GM18502 (cell line): ENCODE data around the gene CYB561A3.

Experiments used
- ATAC-seq: cut with Tn5 transposase; IDR thresholded peaks from one replicate; pipeline ENCODE4 v1.9.1; 2021; ENCODE audit warnings: mild to moderate bottlenecking; ENCODE audit not compliant: unreplicated experiment, poor library complexity

Gene CYB561A3

GRCh38 chr11:61370349-61371005, 8.8 kb upstream of the CYB561A3 start:
- no peak for ATAC-seq

GRCh38 chr11:61369372-61370348, 8.0 kb upstream of the CYB561A3 start:
- ATAC-seq, result no peak

- no peak for ATAC-seq
Measured at GRCh38 chr11:61368646-61369045, 7.0 kb upstream of the CYB561A3 start.

GRCh38 chr11:61367406-61367805, 5.7 kb upstream of the CYB561A3 start:
- ATAC-seq, result no peak

- ATAC-seq, result no peak
Measured at GRCh38 chr11:61364012-61364675, 2.5 kb upstream of the CYB561A3 start.

GRCh38 chr11:61362542-61362875, 827 bp upstream of the CYB561A3 start:
- ATAC-seq, result no peak

DNA sequence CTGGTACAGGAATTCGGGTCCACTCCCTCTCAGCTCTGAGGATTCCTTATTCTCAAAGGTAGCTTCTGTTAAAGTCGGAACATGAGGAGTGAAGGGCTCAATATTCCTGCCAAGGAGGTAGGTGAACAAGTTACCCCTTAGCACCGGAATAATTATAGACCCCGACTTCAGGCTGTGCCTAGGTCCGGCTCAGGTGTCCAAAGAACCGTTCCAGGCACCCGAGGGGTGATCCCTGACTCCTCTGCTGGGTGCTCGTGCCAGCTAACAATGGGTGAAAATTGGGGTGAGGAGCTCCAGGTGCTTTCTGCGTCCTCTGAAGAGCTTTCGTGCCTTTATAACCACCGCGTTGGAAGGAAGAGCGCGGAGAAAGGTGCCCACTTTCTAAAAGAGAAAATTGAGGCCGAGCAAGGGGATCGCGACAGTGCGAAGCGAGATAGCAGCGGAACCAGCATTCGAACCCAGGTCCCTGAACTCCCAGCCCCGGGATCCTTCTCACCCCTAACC, 393 bp downstream of the CYB561A3 start:
- ATAC-seq, result no peak

DNA sequence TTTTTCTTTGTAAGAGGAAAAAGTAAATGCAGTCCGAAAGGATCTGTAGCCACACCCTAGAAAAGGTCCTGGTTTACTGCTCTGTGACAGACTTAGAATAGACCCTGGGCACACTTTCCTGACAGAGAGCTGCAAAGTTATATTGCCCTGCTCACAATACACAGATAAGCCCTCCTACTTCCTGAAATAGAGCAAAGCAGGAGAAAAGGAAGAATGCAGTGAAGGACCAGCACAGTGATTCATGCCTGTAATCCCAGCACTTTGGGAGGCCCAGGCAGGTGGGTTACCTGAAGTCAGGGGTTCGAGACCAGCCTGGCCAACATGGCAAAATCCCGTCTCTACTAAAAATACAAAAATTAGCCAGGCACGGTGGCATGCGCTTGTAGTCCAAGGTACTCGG, 2.2 kb downstream of the CYB561A3 start:
- ATAC-seq, result no peak

DNA sequence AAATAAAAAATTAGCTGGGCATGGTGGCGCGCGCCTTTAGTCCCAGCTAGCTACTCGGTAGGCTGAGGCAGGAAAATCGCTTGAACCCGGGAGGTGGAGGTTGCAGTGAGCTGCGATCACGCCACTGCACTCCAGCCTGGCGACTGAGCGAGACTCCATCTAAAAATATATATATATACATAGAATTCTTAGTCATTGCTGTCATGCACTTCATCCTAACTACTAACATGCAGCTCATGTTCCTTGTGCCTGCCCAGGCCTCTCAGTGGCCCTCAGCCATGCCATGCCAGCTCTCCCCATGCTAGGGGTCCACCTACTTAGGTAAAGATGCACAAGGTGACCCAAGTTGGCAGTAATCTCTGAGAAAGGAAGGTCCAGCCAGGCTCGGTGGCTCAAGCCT, 3.1 kb downstream of the CYB561A3 start:
- ATAC-seq, result no peak

DNA sequence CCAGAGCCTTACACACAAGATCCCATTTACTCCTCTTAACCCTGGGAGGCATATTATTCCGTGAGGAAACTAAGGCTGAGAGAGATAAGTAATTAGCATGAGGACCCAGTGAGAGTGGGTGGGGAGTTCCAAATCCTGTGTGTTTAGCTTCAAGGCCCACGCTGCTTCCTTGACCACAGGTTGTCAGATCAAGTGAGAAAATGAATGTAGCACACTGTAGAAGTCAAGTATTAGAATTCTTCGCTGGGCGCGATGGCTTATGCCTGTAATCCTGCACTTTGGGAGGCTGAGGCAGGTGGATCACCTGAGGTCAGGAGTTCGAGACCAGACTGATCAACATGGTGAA, 3.8 kb downstream of the CYB561A3 start:
- ATAC-seq, result no peak

DNA sequence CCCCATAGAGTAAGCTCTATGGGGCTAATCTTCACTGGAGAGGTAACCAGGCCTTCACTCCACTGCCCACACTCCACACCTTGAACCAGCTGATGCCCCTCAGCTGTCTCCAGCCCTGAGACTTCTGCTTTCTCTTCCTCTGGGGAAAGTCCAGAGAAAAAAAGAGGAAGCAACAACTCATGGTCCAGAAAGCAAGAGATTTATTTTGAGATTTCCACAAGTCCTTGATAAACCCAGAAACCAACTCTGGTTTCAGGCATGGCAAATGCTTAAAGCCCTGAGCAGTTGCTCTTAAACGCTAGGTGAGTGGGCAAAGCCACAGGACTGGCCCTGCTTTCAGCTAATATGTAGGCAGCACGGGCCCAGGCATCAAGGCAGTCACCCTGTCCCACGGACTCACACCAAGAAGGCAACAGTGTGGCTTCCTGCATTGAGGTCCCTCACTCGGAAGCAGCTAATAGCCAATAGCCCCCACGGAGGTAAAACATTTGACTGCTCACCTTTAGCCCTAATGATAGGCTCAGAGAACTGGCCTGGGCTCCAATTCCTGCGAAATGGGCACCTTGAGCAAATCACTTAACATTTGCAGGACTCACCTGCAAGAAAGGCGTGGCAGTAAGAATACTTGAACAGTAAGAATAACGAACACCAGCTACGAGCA, 4.3 kb downstream of the CYB561A3 start:
- ATAC-seq, result peak; percentile 54

GRCh38 chr11:61356706-61357105, 5.0 kb downstream of the CYB561A3 start:
- ATAC-seq, result no peak

DNA sequence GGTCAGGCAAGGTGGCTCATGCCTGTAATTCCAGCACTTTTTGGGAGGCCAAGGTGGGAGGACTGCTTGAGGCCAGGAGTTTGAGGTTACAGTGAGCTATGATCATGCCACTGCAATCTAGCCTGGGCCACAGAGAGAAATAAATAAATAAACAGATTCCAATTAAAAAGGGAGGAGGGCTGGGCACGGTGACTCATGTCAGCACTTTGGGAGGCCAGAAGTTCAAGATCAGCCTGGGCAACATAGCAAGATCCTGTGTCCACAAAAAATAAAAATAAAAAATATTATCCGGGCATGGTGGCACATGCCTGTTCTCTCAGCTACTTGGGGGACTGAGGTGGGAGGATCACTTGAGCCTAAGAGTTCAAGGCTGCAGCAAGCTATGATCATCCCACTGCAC, 7.5 kb downstream of the CYB561A3 start:
- no peak for ATAC-seq

DNA sequence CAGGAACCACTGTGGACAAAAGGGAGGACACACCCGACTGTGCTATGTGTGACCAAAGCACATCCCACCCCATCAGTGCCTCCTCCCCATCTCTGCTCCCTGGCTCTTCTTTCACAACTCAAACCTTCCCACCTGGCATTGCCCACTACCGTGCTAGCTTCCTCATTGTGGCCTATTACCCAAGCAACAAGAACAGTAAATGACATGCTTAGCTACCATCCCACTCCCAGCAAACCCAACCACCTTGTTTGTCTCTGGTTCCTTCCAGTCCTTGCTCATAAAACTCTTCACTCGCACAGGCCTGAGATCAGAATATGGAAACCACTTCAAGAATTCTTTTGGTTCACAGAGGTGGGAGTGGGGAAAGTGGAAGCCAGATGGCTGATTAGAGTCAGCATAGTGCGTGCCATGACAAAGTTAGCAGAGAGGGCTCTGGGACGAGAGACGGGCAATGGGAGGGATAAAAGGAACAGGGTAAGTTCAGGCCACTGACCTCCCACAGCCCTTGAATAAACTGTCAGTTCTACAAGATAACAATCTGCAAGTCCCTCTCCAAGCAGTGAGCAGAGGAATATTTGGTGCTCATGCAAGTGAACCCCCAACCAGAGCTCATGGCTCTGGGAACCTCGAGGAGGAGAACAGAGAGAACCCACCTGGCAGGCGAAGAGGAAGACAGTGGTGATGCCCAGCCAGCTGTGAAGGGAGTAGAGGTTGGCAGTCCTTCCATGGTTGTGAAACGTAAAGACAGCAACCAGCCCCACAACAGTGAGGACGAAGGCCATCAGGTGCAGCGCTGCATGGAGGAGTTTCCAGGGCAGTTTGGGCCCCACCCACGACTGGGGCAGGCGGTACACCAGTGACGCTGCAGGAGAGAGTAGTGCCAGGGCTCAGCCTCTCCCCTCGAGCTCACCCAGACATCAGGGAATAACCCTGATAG, 8.3 kb downstream of the CYB561A3 start:
- ATAC-seq, result no peak

GRCh38 chr11:61352038-61352437, 9.6 kb downstream of the CYB561A3 start:
- no peak for ATAC-seq

GRCh38 chr11:61350803-61351202, 10.9 kb downstream of the CYB561A3 start:
- no peak for ATAC-seq

DNA sequence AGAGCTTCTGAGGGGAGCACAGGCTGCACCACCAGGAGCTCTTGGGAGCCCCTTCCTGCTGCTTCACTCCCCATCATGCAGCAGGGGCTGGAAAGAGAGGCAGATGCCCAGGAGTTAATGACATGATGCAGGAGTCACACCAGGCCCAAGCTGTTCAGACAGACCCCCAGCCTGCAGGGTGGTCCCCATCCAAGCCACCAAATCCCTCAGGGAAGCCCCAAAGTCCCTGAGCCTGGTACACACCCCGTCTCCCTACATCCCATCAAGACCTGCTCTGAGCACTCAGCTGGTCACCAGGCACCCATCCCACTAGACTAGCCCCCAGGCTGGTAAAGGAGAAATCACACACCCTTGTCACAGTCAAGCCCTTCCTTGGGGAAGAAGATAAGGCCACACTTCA, 11.3 kb downstream of the CYB561A3 start:
- no peak for ATAC-seq

- ATAC-seq, result no peak
Measured at GRCh38 chr11:61349916-61350315, 11.8 kb downstream of the CYB561A3 start.

GRCh38 chr11:61349189-61349751, 12.4 kb downstream of the CYB561A3 start:
- no peak for ATAC-seq
